ENCODE measurements around the gene RNASET2. TPM values are rescaled to one million over a fixed set of nuclear protein-coding genes. Genes with fewer than 3 reads are reported as not detected.
"Not testable (repeated sequence)": the region's sequence is repeated elsewhere in the genome, so short reads cannot be mapped to it uniquely, and the experiment has no call there.

RNASET2 gene
- total RNA-seq, 1 donor from 2014 or later: 28.9 TPM

DNA sequence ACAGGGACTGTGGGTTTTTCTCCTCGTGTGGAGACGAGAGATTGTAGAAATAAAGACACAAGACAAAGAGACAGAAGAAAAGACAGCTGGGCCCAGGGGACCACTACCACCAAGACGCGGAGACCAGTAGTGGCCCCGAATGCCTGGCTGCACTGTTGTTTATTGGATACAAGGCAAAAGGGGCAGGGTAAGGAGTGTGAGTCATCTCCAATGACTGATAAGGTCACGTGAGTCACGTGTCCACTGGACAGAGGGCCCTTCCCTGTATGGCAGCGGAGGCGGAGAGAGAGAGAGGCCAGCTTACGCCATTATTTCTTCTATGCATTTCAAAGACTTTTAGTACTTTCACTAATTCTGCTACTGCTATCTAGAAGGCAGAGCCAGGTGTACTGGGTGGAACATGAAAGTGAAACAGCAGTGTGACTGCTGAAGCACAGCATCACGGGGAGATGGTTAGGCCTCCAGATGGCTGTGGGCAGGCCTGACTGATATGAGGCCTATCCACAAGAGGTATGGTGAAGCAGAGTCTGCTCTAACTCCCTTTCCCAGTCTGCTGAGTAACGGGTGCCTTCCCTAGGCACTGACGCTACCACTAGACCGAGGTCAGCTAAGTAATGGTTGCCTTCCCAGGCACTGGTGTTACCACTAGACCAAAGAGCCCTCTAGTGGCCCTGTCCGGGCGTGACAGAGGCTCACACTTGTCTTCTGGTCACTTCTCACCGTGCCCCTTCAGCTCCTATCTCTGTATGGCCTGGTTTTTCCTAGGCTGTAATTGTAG lies 5.3 kb downstream of the RNASET2 start:
- not testable (repeated sequence) for H3K4me1 ChIP-seq; H3K27me3 ChIP-seq; H3K4me3 ChIP-seq; H3K36me3 ChIP-seq; H3K79me2 ChIP-seq (ENCODE audit: low read depth); H3K27ac ChIP-seq; H3K9ac ChIP-seq; H3K4me3 Mint-ChIP-seq; H3K4me2 ChIP-seq; H3K9me3 ChIP-seq (ENCODE audit: low read depth); H3F3A ChIP-seq (ENCODE audit: low read depth); H2AFZ ChIP-seq (replicated peaks); H3K9me3 Mint-ChIP-seq
- H3K27me3 Mint-ChIP-seq (ENCODE audit: insufficient read depth, low read depth): peaks cover 14% of the 10 kb centered on the region
- peak; percentile 86 for DNase-seq (ENCODE audit: low spot score)
- H4K20me1 ChIP-seq (ENCODE audit: low read depth): peaks cover 11% of the 10 kb centered on the region
- TF ChIP-seq, protein P1, sequence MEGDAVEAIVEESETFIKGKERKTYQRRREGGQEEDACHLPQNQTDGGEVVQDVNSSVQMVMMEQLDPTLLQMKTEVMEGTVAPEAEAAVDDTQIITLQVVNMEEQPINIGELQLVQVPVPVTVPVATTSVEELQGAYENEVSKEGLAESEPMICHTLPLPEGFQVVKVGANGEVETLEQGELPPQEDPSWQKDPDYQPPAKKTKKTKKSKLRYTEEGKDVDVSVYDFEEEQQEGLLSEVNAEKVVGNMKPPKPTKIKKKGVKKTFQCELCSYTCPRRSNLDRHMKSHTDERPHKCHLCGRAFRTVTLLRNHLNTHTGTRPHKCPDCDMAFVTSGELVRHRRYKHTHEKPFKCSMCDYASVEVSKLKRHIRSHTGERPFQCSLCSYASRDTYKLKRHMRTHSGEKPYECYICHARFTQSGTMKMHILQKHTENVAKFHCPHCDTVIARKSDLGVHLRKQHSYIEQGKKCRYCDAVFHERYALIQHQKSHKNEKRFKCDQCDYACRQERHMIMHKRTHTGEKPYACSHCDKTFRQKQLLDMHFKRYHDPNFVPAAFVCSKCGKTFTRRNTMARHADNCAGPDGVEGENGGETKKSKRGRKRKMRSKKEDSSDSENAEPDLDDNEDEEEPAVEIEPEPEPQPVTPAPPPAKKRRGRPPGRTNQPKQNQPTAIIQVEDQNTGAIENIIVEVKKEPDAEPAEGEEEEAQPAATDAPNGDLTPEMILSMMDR (IDR thresholded peaks at IDR 0.05): peak; percentile 79
- H3K27ac Mint-ChIP-seq: peak overlapping the region; percentile 53
- H3K36me3 Mint-ChIP-seq: peaks cover 27% of the 10 kb centered on the region
- H3K4me1 Mint-ChIP-seq: peaks cover 38% of the 10 kb centered on the region

DNA sequence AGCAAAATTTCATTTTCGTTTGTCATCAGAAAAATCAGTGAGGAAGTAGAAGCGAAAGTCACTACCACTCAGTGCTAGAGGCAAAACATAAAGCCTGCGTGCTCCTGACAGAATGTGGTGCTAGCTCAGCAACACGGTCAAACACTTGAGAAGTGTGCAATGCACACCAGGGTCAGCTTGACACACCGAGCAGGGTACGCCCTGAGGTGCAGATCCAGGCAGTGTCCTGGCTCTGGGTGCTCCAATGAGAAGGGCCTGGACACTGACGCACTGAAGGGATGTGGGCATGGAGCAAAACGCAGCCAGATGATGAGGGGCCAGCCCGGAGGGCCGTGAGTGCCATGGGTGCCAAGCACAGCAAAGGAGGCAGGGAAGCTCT lies 5.9 kb downstream of the RNASET2 start:
- Mint-ChIP-seq H3K27ac (no peak overlapping the region), H3K4me3 (no peak overlapping the region), H3K4me1 (peaks cover 36% of the 10 kb centered on the region), H3K9me3 (peaks cover 4% of the 10 kb centered on the region), H3K36me3 (peaks cover 30% of the 10 kb centered on the region), H3K27me3 (ENCODE audit: insufficient read depth, low read depth) (peaks cover 13% of the 10 kb centered on the region)
- TF ChIP-seq EZH2phosphoT487 (IDR thresholded peaks at IDR 0.05): no peak
- no peak for TF ChIP-seq EZH2 (IDR thresholded peaks at IDR 0.05)
- TF ChIP-seq, protein P1 (IDR thresholded peaks at IDR 0.05): no peak
- Histone ChIP-seq H3K9me3 (ENCODE audit: low read depth) (no peaks in the 10 kb centered on the region), H3K9ac (no peak overlapping the region), H4K20me1 (ENCODE audit: low read depth) (peaks cover 11% of the 10 kb centered on the region), H3K79me2 (ENCODE audit: low read depth) (peaks cover 1% of the 10 kb centered on the region), H3K27ac (no peak overlapping the region), H3F3A (ENCODE audit: low read depth) (no peaks in the 10 kb centered on the region), H3K4me2 (no peak overlapping the region), H3K4me3 (no peak overlapping the region), H2AFZ (replicated peaks) (no peak overlapping the region), H3K36me3 (no peaks in the 10 kb centered on the region), H3K27me3 (peaks cover 4% of the 10 kb centered on the region), H3K4me1 (no peaks in the 10 kb centered on the region)
- DNase-seq (ENCODE audit: low spot score): no peak

DNA sequence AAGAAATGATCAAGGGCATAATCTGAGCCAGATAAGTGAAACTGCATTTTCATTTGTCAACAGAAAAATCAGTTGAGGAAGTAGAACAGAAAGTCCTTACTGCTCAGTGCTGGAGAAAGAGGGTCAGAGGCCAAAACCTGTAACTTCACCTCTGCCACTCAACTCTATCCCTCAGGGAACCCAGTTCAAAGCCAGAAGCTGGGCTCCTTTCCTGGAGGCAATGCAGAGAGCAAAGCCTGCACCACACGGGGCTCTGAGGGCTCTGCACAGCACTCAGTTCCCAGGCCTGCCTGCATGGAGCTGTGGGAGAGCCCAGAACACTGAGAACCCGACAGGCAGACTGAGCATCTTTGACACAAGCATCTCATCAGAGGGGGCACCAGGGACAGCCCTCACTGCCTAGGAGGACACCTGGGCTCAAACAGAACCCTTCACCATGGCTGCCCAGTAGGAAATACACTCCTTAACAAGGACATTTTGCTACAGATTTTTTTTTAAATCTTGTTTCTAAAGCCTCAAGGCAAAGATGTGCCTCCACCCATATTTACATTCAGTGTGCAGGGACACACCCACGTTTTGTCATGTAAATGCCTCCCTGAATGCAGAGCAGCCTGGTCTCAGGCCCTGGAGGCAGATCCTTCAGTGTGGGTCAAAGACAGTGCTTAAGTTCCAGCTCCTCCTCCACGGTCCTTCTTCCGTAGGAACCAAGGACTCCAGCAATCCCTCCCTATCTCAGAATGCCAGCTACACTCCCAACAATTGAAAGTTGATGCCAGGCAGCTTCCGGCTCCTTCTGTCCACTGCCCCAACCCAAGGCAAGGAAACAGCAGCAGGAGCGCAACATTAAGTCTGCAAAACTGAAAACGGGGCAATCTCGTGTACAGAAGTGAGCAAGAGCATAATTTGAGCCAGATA lies 6.6 kb downstream of the RNASET2 start:
- H3K36me3 ChIP-seq: no peaks in the 10 kb centered on the region
- no peaks in the 10 kb centered on the region for H3K27me3 ChIP-seq
- Mint-ChIP-seq H3K9me3 (no peaks in the 10 kb centered on the region), H3K4me3 (no peak overlapping the region), H3K36me3 (peaks cover 28% of the 10 kb centered on the region), H3K27me3 (ENCODE audit: insufficient read depth, low read depth) (peaks cover 7% of the 10 kb centered on the region), H3K27ac (peak overlapping the region; percentile 82), H3K4me1 (peaks cover 30% of the 10 kb centered on the region)
- H3K4me1 ChIP-seq: no peaks in the 10 kb centered on the region
- no peaks in the 10 kb centered on the region for H3F3A ChIP-seq (ENCODE audit: low read depth)
- H3K4me2 ChIP-seq: no peak overlapping the region
- no peaks in the 10 kb centered on the region for H3K9me3 ChIP-seq (ENCODE audit: low read depth)
- no peaks in the 10 kb centered on the region for H3K79me2 ChIP-seq (ENCODE audit: low read depth)
- no peak overlapping the region for H2AFZ ChIP-seq (replicated peaks)
- H4K20me1 ChIP-seq (ENCODE audit: low read depth): peaks cover 11% of the 10 kb centered on the region
- no peak for DNase-seq (ENCODE audit: low spot score)
- no peak overlapping the region for H3K9ac ChIP-seq
- no peak overlapping the region for H3K27ac ChIP-seq
- H3K4me3 ChIP-seq: no peak overlapping the region
- TF ChIP-seq EZH2phosphoT487 (IDR thresholded peaks at IDR 0.05) (no peak), EZH2 (IDR thresholded peaks at IDR 0.05) (no peak)
- TF ChIP-seq, protein P1 (IDR thresholded peaks at IDR 0.05): no peak

DNA sequence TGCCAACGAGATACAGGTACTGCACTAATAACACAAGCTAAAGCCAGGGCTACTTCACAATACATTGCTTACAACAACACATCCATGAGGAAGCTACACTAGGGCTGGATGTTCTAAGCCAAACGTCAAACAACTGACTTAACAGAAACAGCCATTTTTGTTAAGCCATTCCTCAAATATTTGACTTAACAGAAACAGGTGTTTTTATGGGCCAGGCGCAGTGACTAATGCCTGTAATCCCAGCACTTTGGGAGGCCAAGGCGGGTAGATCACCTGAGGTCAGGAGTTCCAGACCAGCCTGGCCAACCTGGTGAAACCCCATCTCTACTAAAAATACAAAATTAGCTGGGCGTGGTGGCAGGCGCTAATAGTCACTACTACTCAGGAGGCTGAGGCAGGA lies 7.6 kb downstream of the RNASET2 start:
- H3K27me3 Mint-ChIP-seq (ENCODE audit: insufficient read depth, low read depth); H3K4me1 ChIP-seq; H4K20me1 ChIP-seq (ENCODE audit: low read depth); H3K9me3 Mint-ChIP-seq; H3K36me3 ChIP-seq; H3K4me3 ChIP-seq; DNase-seq (ENCODE audit: low spot score); H3K79me2 ChIP-seq (ENCODE audit: low read depth); H3F3A ChIP-seq (ENCODE audit: low read depth); H3K9ac ChIP-seq; H3K4me3 Mint-ChIP-seq; H3K4me2 ChIP-seq; H3K27me3 ChIP-seq; H2AFZ ChIP-seq (replicated peaks); H3K9me3 ChIP-seq (ENCODE audit: low read depth); H3K27ac ChIP-seq; H3K27ac Mint-ChIP-seq: not testable (repeated sequence)
- peaks cover 28% of the 10 kb centered on the region for H3K36me3 Mint-ChIP-seq
- H3K4me1 Mint-ChIP-seq: peaks cover 25% of the 10 kb centered on the region

All from neural progenitor cell (in vitro differentiated cells).